Measurements from ENCODE around the gene CNNM2. TPM values are rescaled to one million over a fixed set of nuclear protein-coding genes. Genes with fewer than 3 reads are reported as not detected.

CNNM2 gene
- total RNA-seq, 1 experiment from 2014 or later: 16.1 TPM

GRCh38 chr10:103100620-103101019, 182.5 kb downstream of the CNNM2 start:
- intact Hi-C loops (cut with micrococcal nuclease; ENCODE audit: unreplicated experiment): no loop called here
- H3K36me3 ChIP-seq (ENCODE audit: control insufficient read depth, insufficient read depth, low read length): peaks cover 2% of the 10 kb centered on the region
- no peaks in the 10 kb centered on the region for H3K9me3 ChIP-seq
- peaks cover 47% of the 10 kb centered on the region for H3K36me3 Mint-ChIP-seq (ENCODE audit: insufficient read depth, unreplicated experiment)
- POLR2A ChIA-PET: no interaction called here
- H3K4me3 Mint-ChIP-seq (ENCODE audit: unreplicated experiment): no peak overlapping the region
- no peak overlapping the region for H3K27ac Mint-ChIP-seq (ENCODE audit: unreplicated experiment)
- no peaks in the 10 kb centered on the region for H3K4me1 ChIP-seq
- no peaks in the 10 kb centered on the region for H3K27me3 ChIP-seq (replicated peaks; ENCODE audit: control insufficient read depth, insufficient read depth, low read length)
- no peaks in the 10 kb centered on the region for H3K27me3 Mint-ChIP-seq (ENCODE audit: insufficient read depth, unreplicated experiment)
- H3K9me3 Mint-ChIP-seq (ENCODE audit: unreplicated experiment): no peaks in the 10 kb centered on the region
- DNase-seq: no peak
- CTCF ChIA-PET: no interaction called here
- no TSS peak for BruUV-seq (replicated peaks)
- no peaks in the 10 kb centered on the region for H3K4me1 Mint-ChIP-seq (ENCODE audit: low read depth, unreplicated experiment)
- H3K4me3 ChIP-seq (ENCODE audit: low read depth, low read length): no peak overlapping the region
- no peak for TF ChIP-seq CTCF (IDR thresholded peaks at IDR 0.05; ENCODE audit: insufficient read depth in 1 of 2, low read depth in 1 of 2, low read length in 1 of 2, severe bottlenecking in 1 of 2, unreplicated experiment in 1 of 2)

- peaks cover 2% of the 10 kb centered on the region for H3K36me3 ChIP-seq (ENCODE audit: control insufficient read depth, insufficient read depth, low read length)
- intact Hi-C loops (cut with micrococcal nuclease; ENCODE audit: unreplicated experiment): no loop called here
Measured at GRCh38 chr10:103102195-103102594, 184.1 kb downstream of the CNNM2 start.

GRCh38 chr10:103103989-103104388, 185.9 kb downstream of the CNNM2 start:
- Histone ChIP-seq H3K9me3 (no peaks in the 10 kb centered on the region), H3K36me3 (ENCODE audit: control insufficient read depth, insufficient read depth, low read length) (peaks cover 2% of the 10 kb centered on the region; the same call in 1 of the 2 replicates), H3K4me1 (no peaks in the 10 kb centered on the region), H3K27me3 (replicated peaks; ENCODE audit: control insufficient read depth, insufficient read depth, low read length) (no peaks in the 10 kb centered on the region), H3K4me3 (ENCODE audit: low read depth, low read length) (no peak overlapping the region)
- Mint-ChIP-seq H3K36me3 (ENCODE audit: insufficient read depth, unreplicated experiment) (peaks cover 36% of the 10 kb centered on the region), H3K4me1 (ENCODE audit: low read depth, unreplicated experiment) (no peaks in the 10 kb centered on the region), H3K27me3 (ENCODE audit: insufficient read depth, unreplicated experiment) (no peaks in the 10 kb centered on the region), H3K4me3 (ENCODE audit: unreplicated experiment) (no peak overlapping the region), H3K9me3 (ENCODE audit: unreplicated experiment) (no peaks in the 10 kb centered on the region), H3K27ac (ENCODE audit: unreplicated experiment) (no peak overlapping the region)
- intact Hi-C loops (cut with micrococcal nuclease; ENCODE audit: unreplicated experiment): no loop called here
- no peak for TF ChIP-seq CTCF (IDR thresholded peaks at IDR 0.05; ENCODE audit: insufficient read depth in 1 of 2, low read depth in 1 of 2, low read length in 1 of 2, severe bottlenecking in 1 of 2, unreplicated experiment in 1 of 2)
- ChIA-PET CTCF (interaction anchor here (1.2 kb wide), 1 partner anchor 140 kb away, joined by 4 read pairs; no protein-coding TSS in a partner anchor), POLR2A (no interaction called here)
- no TSS peak for BruUV-seq (replicated peaks)
- DNase-seq: no peak

More at GRCh38 chr10:103102195-103102594, 184.1 kb downstream of the CNNM2 start:
- BruUV-seq (replicated peaks): no TSS peak
- peaks cover 38% of the 10 kb centered on the region for H3K36me3 Mint-ChIP-seq (ENCODE audit: insufficient read depth, unreplicated experiment)
- ChIA-PET POLR2A (no interaction called here), CTCF (interaction anchor here (1.5 kb wide), 1 partner anchor 143 kb away, joined by 6 read pairs; the partner anchor contains the start of gene RPEL1)
- Histone ChIP-seq H3K4me1 (no peaks in the 10 kb centered on the region), H3K27me3 (replicated peaks; ENCODE audit: control insufficient read depth, insufficient read depth, low read length) (no peaks in the 10 kb centered on the region), H3K9me3 (no peaks in the 10 kb centered on the region), H3K4me3 (ENCODE audit: low read depth, low read length) (no peak overlapping the region)
- H3K27ac Mint-ChIP-seq (ENCODE audit: unreplicated experiment): no peak overlapping the region
- no peaks in the 10 kb centered on the region for H3K27me3 Mint-ChIP-seq (ENCODE audit: insufficient read depth, unreplicated experiment)
- H3K9me3 Mint-ChIP-seq (ENCODE audit: unreplicated experiment): no peaks in the 10 kb centered on the region
- H3K4me1 Mint-ChIP-seq (ENCODE audit: low read depth, unreplicated experiment): no peaks in the 10 kb centered on the region
- TF ChIP-seq CTCF (IDR thresholded peaks at IDR 0.05; ENCODE audit: insufficient read depth in 1 of 2, low read depth in 1 of 2, low read length in 1 of 2, severe bottlenecking in 1 of 2, unreplicated experiment in 1 of 2): no peak
- no peak overlapping the region for H3K4me3 Mint-ChIP-seq (ENCODE audit: unreplicated experiment)
- DNase-seq: no peak
